Measurements from ENCODE around the gene RAB31. TPM values are rescaled to one million over a fixed set of nuclear protein-coding genes. Genes with fewer than 3 reads are reported as not detected.

Gene RAB31
- total RNA-seq, 1 donor from 2014 or later, result 36.8 TPM

DNA sequence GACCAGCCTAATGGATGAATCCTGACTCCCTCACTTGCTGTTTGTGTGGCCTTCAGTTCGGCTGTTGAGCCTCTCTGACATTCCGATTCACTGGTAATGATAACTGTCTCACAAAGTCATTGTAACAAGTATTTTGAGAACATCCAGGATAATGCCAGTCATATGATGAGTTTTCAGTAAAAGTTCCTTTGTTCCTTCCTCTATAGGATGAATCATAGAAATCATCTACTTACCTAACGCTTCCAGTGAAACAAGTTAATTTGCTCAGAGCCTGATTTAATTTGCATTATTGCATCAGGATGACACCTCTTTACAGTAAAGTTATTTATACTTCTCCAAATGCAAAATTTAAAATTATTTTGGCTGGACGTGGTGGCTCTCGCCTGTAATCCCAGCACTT lies 32.0 kb downstream of the RAB31 start:
- intact Hi-C loops (cut with DNase I), result no loop called here
- Histone ChIP-seq H3K4me3 (no peak overlapping the region), H3K4me1 (peaks cover 13 to 19% of the 10 kb centered on the region in 2 donors), H3K9me3 (no peaks in the 10 kb centered on the region), H3K27me3 (no peaks in the 10 kb centered on the region), H3K36me3 (no peaks in the 10 kb centered on the region), H3K27ac (no peak overlapping the region)
- TF ChIP-seq CTCF (IDR thresholded peaks at IDR 0.05), result no peak
- no peak for DNase-seq (ENCODE audit: low spot score in 2 of 2)

DNA sequence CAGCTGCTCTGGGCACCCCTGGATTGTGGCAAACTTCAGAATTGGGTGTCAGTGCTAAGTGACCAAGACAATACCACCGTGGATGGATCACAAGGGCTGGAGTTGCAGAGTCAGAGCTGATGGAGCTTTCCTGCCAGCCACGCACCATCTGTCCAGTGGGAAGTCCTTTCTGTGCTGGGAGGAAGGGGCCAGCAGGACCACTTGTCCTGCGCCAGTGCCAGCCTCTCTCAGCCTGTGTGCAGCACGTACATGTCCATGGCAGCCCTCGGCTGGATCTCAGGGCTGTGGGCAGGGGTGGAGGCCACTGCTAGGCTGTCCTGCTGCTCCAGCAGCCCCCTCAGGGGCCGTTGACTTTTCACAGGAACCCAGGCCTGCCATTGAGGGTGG lies 33.3 kb downstream of the RAB31 start:
- TF ChIP-seq CTCF (IDR thresholded peaks at IDR 0.05), result no peak
- intact Hi-C loops (cut with DNase I), result no loop called here
- DNase-seq (ENCODE audit: low spot score in 2 of 2), result no peak
- peak overlapping the region; percentile 45 for H3K27ac ChIP-seq
- no peaks in the 10 kb centered on the region for H3K9me3 ChIP-seq
- H3K4me3 ChIP-seq, result no peak overlapping the region
- no peaks in the 10 kb centered on the region for H3K36me3 ChIP-seq
- H3K4me1 ChIP-seq, result peaks cover 13 to 19% of the 10 kb centered on the region in 2 donors
- H3K27me3 ChIP-seq, result no peaks in the 10 kb centered on the region

DNA sequence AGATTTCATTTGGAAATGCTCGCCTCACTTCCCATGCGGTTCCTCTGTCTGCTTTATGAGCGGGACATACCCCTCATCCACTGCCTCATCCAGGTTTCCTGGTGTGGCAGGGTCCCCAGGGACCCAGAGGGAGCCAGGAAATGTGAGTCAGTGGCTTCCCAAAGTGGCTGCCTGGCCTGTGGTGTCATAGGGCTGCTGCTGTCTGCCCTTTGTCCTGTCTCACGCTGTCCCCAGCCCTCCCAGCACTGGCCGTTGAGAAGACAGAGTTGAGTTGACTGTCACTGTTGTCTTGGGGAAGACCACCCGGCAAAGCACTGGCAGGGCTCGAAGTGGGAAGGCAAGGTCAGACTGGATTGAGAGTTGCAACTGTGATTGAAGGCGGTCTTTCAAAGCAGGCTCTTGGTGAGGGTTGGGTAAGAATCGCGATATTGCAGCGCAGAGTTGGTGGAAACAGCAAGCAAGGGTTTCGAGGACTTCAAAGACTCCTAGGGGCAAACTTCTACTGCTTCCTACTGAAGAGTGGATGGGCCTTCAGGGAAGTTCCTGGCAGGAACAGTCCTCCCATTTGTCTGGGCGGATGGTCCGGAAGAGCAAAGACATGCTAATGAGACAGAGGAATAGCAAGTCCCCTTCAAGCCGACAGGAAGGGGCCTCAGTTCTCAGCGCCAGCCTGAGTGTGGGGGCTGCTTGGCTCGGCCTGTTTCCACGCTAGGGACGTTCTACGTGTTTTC lies 33.9 kb downstream of the RAB31 start:
- DNase-seq (ENCODE audit: low spot score in 2 of 2), result peak in 1 of 2 donors; percentile 79
- no peak for TF ChIP-seq CTCF (IDR thresholded peaks at IDR 0.05)
- Histone ChIP-seq H3K27ac (peak overlapping the region; percentile 45 to 63), H3K4me1 (peaks cover 13 to 19% of the 10 kb centered on the region in 2 donors), H3K4me3 (peak overlapping the region; percentile 16 to 39), H3K9me3 (no peaks in the 10 kb centered on the region), H3K36me3 (no peaks in the 10 kb centered on the region), H3K27me3 (no peaks in the 10 kb centered on the region)
- intact Hi-C loops (cut with DNase I), result loop anchor here (2.0 kb wide), 1 partner anchor 33 kb away; the partner anchor contains the start of gene RAB31

- no peak for DNase-seq (ENCODE audit: low spot score in 2 of 2)
- intact Hi-C loops (cut with DNase I), result loop anchor here (2.0 kb wide), 1 partner anchor 34 kb away; the partner anchor contains the start of gene RAB31
- H3K27ac ChIP-seq, result peak overlapping the region; percentile 45 to 63
- TF ChIP-seq CTCF (IDR thresholded peaks at IDR 0.05), result no peak
- no peaks in the 10 kb centered on the region for H3K36me3 ChIP-seq
- H3K4me1 ChIP-seq, result peaks cover 13 to 19% of the 10 kb centered on the region in 2 donors
- H3K9me3 ChIP-seq, result no peaks in the 10 kb centered on the region
- peak overlapping the region; percentile 16 to 39 for H3K4me3 ChIP-seq
- H3K27me3 ChIP-seq, result no peaks in the 10 kb centered on the region
These were observed 34.5 kb downstream of the RAB31 start for GRCh38 chr18:9742524-9743131.

DNA sequence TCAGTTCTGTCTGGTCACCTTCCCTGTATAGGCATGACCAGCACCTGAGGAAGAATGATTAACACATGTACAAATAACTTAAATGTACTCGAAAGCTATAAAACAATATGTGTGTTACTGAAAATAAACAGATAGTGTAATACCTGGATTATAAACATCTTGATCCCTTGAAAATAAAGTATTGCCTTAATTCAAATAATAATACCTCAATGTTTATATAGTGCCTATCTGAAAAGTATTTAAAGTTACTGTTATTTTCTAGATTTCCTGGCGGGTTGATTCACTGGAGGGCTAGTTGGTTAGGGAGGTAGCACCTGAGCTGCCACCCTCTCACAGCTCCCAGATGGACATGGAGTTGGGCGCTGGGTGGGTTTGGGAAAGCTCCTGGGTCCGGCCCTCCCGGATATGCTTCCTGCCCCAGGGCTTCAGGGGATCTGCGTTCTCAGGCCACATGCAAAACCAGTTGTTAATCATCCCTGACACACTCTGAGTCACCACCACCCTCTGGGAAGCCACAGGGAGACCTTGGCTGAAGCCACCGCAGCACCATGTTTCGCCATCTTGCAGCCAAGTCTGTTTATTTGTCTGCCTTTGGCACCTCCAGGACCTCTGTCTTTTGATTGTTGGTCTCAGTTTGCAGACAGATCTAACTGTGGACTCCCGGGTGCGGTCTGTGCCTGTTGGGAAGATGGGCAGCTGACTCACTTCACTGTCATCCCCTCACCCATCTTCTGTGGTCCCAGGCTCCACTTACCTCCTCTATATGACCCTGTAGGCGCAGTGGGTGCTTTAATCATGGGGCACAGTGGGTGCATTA lies 35.3 kb downstream of the RAB31 start:
- H3K4me3 ChIP-seq, result peak overlapping the region in 1 of 2 donors; percentile 39

More for the DNA sequence above, 35.3 kb downstream of the RAB31 start:
- peak in 1 of 2 donors; percentile 79 for DNase-seq (ENCODE audit: low spot score in 2 of 2)
- no peak for TF ChIP-seq CTCF (IDR thresholded peaks at IDR 0.05)
- intact Hi-C loops (cut with DNase I), result loop anchor here (2.0 kb wide), 1 partner anchor 35 kb away; the partner anchor contains the start of gene RAB31
- Histone ChIP-seq H3K27me3 (no peaks in the 10 kb centered on the region), H3K27ac (peak overlapping the region; percentile 45 to 63), H3K9me3 (no peaks in the 10 kb centered on the region), H3K36me3 (no peaks in the 10 kb centered on the region), H3K4me1 (peaks cover 13 to 19% of the 10 kb centered on the region in 2 donors)
